HepG2 (cell line): ENCODE measurements around the gene OVAAL. TPM values are rescaled to one million over a fixed set of nuclear protein-coding genes. Genes with fewer than 3 reads are reported as not detected.
A peak's percentile ranks its signal among the peaks of the same experiment; 100 is the strongest.

ENCODE experiments used
- NCOR1 ChIP-seq: fragments of 200-600 bp; sonication (generic); IDR thresholded peaks from 2 replicates; pipeline ENCODE4 v1.7.0; 2017; ENCODE audit warnings: antibody characterized with exemption, low read length, borderline replicate concordance
- NFE2L2 ChIP-seq: fragments of 150-350 bp; IDR thresholded peaks from 2 replicates; pipeline ENCODE4 v1.6.1; 2014; ENCODE audit warnings: low read length
- PPARG ChIP-seq: conservative IDR thresholded peaks from 2 replicates; pipeline ENCODE4 v1.6.1; 2016; ENCODE audit warnings: missing biosample characterization, missing genetic modification reagents
- RCOR2 ChIP-seq: IDR thresholded peaks from 2 replicates; pipeline ENCODE4 v1.6.1; 2016; ENCODE audit warnings: missing biosample characterization, missing genetic modification reagents
- SNAPC4 ChIP-seq: sonication (generic); formaldehyde crosslinking; IDR thresholded peaks from 2 replicates; pipeline ENCODE4 v1.4.0; 2020; ENCODE audit warnings: mild to moderate bottlenecking, missing genetic modification reagents
- SOX5 ChIP-seq: IDR thresholded peaks from 2 replicates; pipeline ENCODE4 v1.6.1; 2016; ENCODE audit warnings: borderline replicate concordance
- TEAD3 ChIP-seq: optimal IDR thresholded peaks from 2 replicates; pipeline ENCODE3; 2016; ENCODE audit warnings: borderline replicate concordance
- ZNF460 ChIP-seq: sonication (generic); formaldehyde crosslinking; IDR thresholded peaks from 2 replicates; pipeline ENCODE4 v1.5.1; 2020; ENCODE audit warnings: missing genetic modification reagents, mild to moderate bottlenecking, borderline replicate concordance
- ZNF800 ChIP-seq: sonication (generic); formaldehyde crosslinking; IDR thresholded peaks from 2 replicates; pipeline ENCODE4 v1.4.0; 2020; ENCODE audit warnings: missing genetic modification reagents
- polyA plus RNA-seq, 8 experiments: library from polyadenylated mRNA; depleted of rRNA in 3 of 8; stranded (reverse) in 7 of 8; unstranded in 1 of 8; fragments of >200 nt; fragmentation: Illumina TruSeq in 4 of 8; extraction: Trizol in 4 of 8; gene quantifications; 2 replicates each; pipeline versions ENCODE4 v1.2.1 to v1.2.3, GENCODE V29; 2011 to 2016; ENCODE audit warnings: low read depth in 4 of 8, missing spikeins in 1 of 8, mixed read lengths in 1 of 8; ENCODE audit not compliant: insufficient read depth in 1 of 8
- total RNA-seq, 5 experiments: library from RNA; depleted of rRNA; stranded (reverse); fragments of >200 nt; fragmentation: Illumina TruSeq; extraction: Trizol; gene quantifications; 2 replicates each; pipeline ENCODE4 v1.2.3, GENCODE V29; 2016; ENCODE audit warnings: low read depth in 1 of 5
- TF ChIP-seq, protein P1 (sequence below): sonication (generic); formaldehyde crosslinking; IDR thresholded peaks from 2 replicates; pipeline ENCODE4 v1.9.0; 2022; ENCODE audit warnings: low read depth, missing genetic modification reagents

Gene OVAAL
- total and polyA plus RNA-seq, 2 of the 13 experiments (the other 11 are each of a cell fraction or from before 2014, with no cell fraction given) = 0.04 TPM; not detected in 1

GRCh38 chr1:180584869-180585268 is 26.1 kb downstream of the OVAAL start (continued):
- TF ChIP-seq SNAPC4 (CRISPR knock-in tag) = no peak
- TF ChIP-seq, protein P1, sequence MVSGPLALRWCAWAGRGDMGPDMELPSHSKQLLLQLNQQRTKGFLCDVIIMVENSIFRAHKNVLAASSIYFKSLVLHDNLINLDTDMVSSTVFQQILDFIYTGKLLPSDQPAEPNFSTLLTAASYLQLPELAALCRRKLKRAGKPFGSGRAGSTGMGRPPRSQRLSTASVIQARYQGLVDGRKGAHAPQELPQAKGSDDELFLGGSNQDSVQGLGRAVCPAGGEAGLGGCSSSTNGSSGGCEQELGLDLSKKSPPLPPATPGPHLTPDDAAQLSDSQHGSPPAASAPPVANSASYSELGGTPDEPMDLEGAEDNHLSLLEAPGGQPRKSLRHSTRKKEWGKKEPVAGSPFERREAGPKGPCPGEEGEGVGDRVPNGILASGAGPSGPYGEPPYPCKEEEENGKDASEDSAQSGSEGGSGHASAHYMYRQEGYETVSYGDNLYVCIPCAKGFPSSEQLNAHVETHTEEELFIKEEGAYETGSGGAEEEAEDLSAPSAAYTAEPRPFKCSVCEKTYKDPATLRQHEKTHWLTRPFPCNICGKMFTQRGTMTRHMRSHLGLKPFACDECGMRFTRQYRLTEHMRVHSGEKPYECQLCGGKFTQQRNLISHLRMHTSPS = no peak
- TF ChIP-seq ZNF460 = no peak
- peak; percentile 42 for TF ChIP-seq TEAD3
- TF ChIP-seq SOX5 (CRISPR knock-in tag) = no peak
- peak; percentile 46; the same call in 1 of the 2 replicates for TF ChIP-seq NFE2L2
- peak; percentile 43; the same call in 1 of the 2 replicates for TF ChIP-seq NCOR1
- TF ChIP-seq ZNF800 = no peak
- no peak for TF ChIP-seq PPARG (CRISPR knock-in tag)
- TF ChIP-seq RCOR2 = no peak
